SK-N-SH (cell line): ENCODE results near the gene HMBS.

Source experiments
- CHD2 ChIP-seq: fragments of 150-350 bp; IDR thresholded peaks from 2 replicates; pipeline ENCODE4 v1.6.1; 2018; ENCODE audit warnings: low read length; ENCODE audit not compliant: partially characterized antibody
- CTCF ChIP-seq: fragments of 200-600 bp; sonication (generic); IDR thresholded peaks from 2 replicates; pipeline ENCODE4 v1.6.1; 2017; ENCODE audit warnings: antibody characterized with exemption, mild to moderate bottlenecking, moderate library complexity
- EP300 ChIP-seq, 2 experiments: IDR thresholded peaks; 2 replicates each; pipeline versions ENCODE4 v1.4.0 to v1.6.1; 2012; ENCODE audit warnings: borderline replicate concordance in 1 of 2, low read depth in 1 of 2, low read length in 1 of 2
- FOXJ3 ChIP-seq: sonication (generic); formaldehyde crosslinking; IDR thresholded peaks from 2 replicates; pipeline ENCODE4 v1.5.1; 2020; ENCODE audit warnings: mild to moderate bottlenecking, missing genetic modification reagents
- GABPA ChIP-seq: IDR thresholded peaks from 2 replicates; pipeline ENCODE4 v1.4.0; 2012; ENCODE audit warnings: low read depth, mild to moderate bottlenecking
- MAX ChIP-seq: IDR thresholded peaks from 2 replicates; pipeline ENCODE4 v1.4.0; 2012; ENCODE audit warnings: low read depth
- MXI1 ChIP-seq: IDR thresholded peaks from 2 replicates; pipeline ENCODE4 v1.6.1; 2012; ENCODE audit warnings: mild to moderate bottlenecking, low read depth, low read length, improper control_type of control experiment
- POLR2AphosphoS5 ChIP-seq: IDR thresholded peaks from 2 replicates; pipeline ENCODE4 v1.6.1; 2012; ENCODE audit warnings: low read depth, low read length
- RAD21 ChIP-seq: IDR thresholded peaks from 2 replicates; pipeline ENCODE4 v1.6.1; 2012; ENCODE audit warnings: mild to moderate bottlenecking, low read length
- TAF1 ChIP-seq: IDR thresholded peaks from 2 replicates; pipeline ENCODE4 v1.6.1; 2012; ENCODE audit warnings: low read depth, mild to moderate bottlenecking, low read length, moderate library complexity, borderline replicate concordance
- USF2 ChIP-seq: fragments of 150-350 bp; IDR thresholded peaks from 2 replicates; pipeline ENCODE4 v1.6.1; 2017; ENCODE audit warnings: antibody characterized with exemption, low read length, low read depth, borderline replicate concordance
- YY1 ChIP-seq: IDR thresholded peaks from 2 replicates; pipeline ENCODE4 v1.4.0; 2012; ENCODE audit warnings: low read depth, mild to moderate bottlenecking

GRCh38 chr11:119091966-119092879 lies 7.5 kb downstream of the HMBS start:
- TF ChIP-seq CTCF (no peak), YY1 (no peak), MAX (no peak), CHD2 (no peak), MXI1 (no peak), GABPA (no peak), USF2 (no peak), FOXJ3 (no peak), TAF1 (no peak), POLR2AphosphoS5 (no peak; the same call in 1 of the 2 replicates), RAD21 (no peak), EP300 (IDR thresholded peaks at IDR 0.05; ENCODE audit: borderline replicate concordance in 1 of 2, low read depth in 1 of 2, low read length in 1 of 2) (no peak)
